Embryonic facial prominence (tissue), 1 donor: Measurements from ENCODE around the gene PARP4.
"Not testable (repeated sequence)": the region's sequence is repeated elsewhere in the genome, so short reads cannot be mapped to it uniquely, and the experiment has no call there.

Source experiments
- DNase-seq: peaks from one replicate; pipeline ENCODE4 v3.0.0-alpha.2; 2016; ENCODE audit errors: extremely low spot score

The PARP4 gene

GRCh38 chr13:24450530-24450929 is 62.0 kb downstream of the PARP4 start:
- no peak for DNase-seq

- DNase-seq: not testable (repeated sequence)
Measured at GRCh38 chr13:24444851-24445250, 67.7 kb downstream of the PARP4 start.

GRCh38 chr13:24443366-24443765 is 69.2 kb downstream of the PARP4 start:
- DNase-seq: no peak

- not testable (repeated sequence) for DNase-seq
Measured at GRCh38 chr13:24426045-24426444, 86.5 kb downstream of the PARP4 start.

GRCh38 chr13:24419668-24420067 is 92.9 kb downstream of the PARP4 start:
- not testable (repeated sequence) for DNase-seq

- DNase-seq: no peak
Measured at GRCh38 chr13:24407844-24408243, 104.7 kb downstream of the PARP4 start.

- no peak for DNase-seq
Measured at GRCh38 chr13:24406524-24406923, 106.1 kb downstream of the PARP4 start.

- no peak for DNase-seq
Measured at GRCh38 chr13:24396821-24397220, 115.8 kb downstream of the PARP4 start.

- no peak for DNase-seq
Measured at GRCh38 chr13:24392972-24393371, 119.6 kb downstream of the PARP4 start.

- not testable (repeated sequence) for DNase-seq
Measured at GRCh38 chr13:24391771-24392683, 120.6 kb downstream of the PARP4 start.

- DNase-seq: not testable (repeated sequence)
Measured at GRCh38 chr13:24390795-24391194, 121.8 kb downstream of the PARP4 start.

- no peak for DNase-seq
Measured at GRCh38 chr13:24389506-24389905, 123.1 kb downstream of the PARP4 start.

- DNase-seq: not testable (repeated sequence)
Measured at GRCh38 chr13:24388743-24389142, 123.8 kb downstream of the PARP4 start.

- no peak for DNase-seq
Measured at GRCh38 chr13:24386816-24387708, 125.5 kb downstream of the PARP4 start.

GRCh38 chr13:24385902-24386301 is 126.7 kb downstream of the PARP4 start:
- no peak for DNase-seq

GRCh38 chr13:24384946-24385345 is 127.6 kb downstream of the PARP4 start:
- DNase-seq: not testable (repeated sequence)

GRCh38 chr13:24384091-24384490 is 128.5 kb downstream of the PARP4 start:
- not testable (repeated sequence) for DNase-seq

GRCh38 chr13:24381541-24382265 is 130.9 kb downstream of the PARP4 start:
- DNase-seq: no peak

- DNase-seq: not testable (repeated sequence)
Measured at GRCh38 chr13:24380881-24381280, 131.7 kb downstream of the PARP4 start.

- not testable (repeated sequence) for DNase-seq
Measured at GRCh38 chr13:24380227-24380626, 132.4 kb downstream of the PARP4 start.

GRCh38 chr13:24371273-24371672 is 141.3 kb downstream of the PARP4 start:
- not testable (repeated sequence) for DNase-seq
